Thymus (tissue), 11 donors: ENCODE measurements around the gene TOP1. TPM values are rescaled to one million over a fixed set of nuclear protein-coding genes. Genes with fewer than 3 reads are reported as not detected.

ENCODE experiments used
- DNase-seq, 9 donors: peaks; one replicate each; pipeline ENCODE4 v3.0.0-alpha.2; 2013; ENCODE audit warnings: low spot score in 9 of 9, low read depth in 6 of 9, missing footprints in 1 of 9
- H3K27ac ChIP-seq, 2 donors: one replicate each; pipeline ENCODE4 v1.5.1; 2013; ENCODE audit warnings: control low read depth in 1 of 2, low read depth in 1 of 2, low read length in 1 of 2, mild to moderate bottlenecking in 1 of 2, moderate library complexity in 1 of 2
- H3K27me3 ChIP-seq, 2 donors: one replicate each; pipeline ENCODE4 v1.5.1; 2013; ENCODE audit warnings: low read length in 1 of 2; ENCODE audit not compliant: control insufficient read depth in 2 of 2, insufficient read depth in 1 of 2
- H3K36me3 ChIP-seq, 2 donors: one replicate each; pipeline ENCODE4 v1.5.1; 2013; ENCODE audit warnings: low read length in 1 of 2, mild to moderate bottlenecking in 1 of 2, moderate library complexity in 1 of 2; ENCODE audit not compliant: control insufficient read depth in 2 of 2, insufficient read depth in 2 of 2
- H3K4me1 ChIP-seq, 2 donors: one replicate each; pipeline ENCODE4 v1.5.1; 2013; ENCODE audit warnings: low read length in 2 of 2; ENCODE audit not compliant: control insufficient read depth in 2 of 2, insufficient read depth in 2 of 2
- H3K4me3 ChIP-seq, 2 donors: one replicate each; pipeline ENCODE4 v1.5.1; 2013; ENCODE audit warnings: low read length in 2 of 2, control low read depth in 1 of 2, mild to moderate bottlenecking in 1 of 2
- H3K9me3 ChIP-seq, 2 donors: one replicate each; pipeline ENCODE4 v1.5.1; 2013; ENCODE audit warnings: low read length in 1 of 2, mild to moderate bottlenecking in 1 of 2; ENCODE audit not compliant: control insufficient read depth in 2 of 2, insufficient read depth in 1 of 2
- WGBS: extraction: QIAGEN DNeasy Blood & Tissue Kit; methylation state at CpG from one replicate; pipeline ENCODE4 v1.1.7; 2013; 5-methylcytosine and 5-hydroxymethylcytosine counted together
- polyA plus RNA-seq: library from polyadenylated mRNA; stranded (reverse); fragments of 200-250 nt; gene quantifications from one replicate; pipeline ENCODE4 v1.2.3, GENCODE V29; 2013
- total RNA-seq: library from RNA; stranded (reverse); fragments of 120-200 nt; gene quantifications from one replicate; pipeline ENCODE4 v1.2.4, GENCODE V29; 2013
- donor health status: healthy.

The TOP1 gene
- total and polyA plus RNA-seq, 2 donors = 26.0 to 44.2 TPM

DNA sequence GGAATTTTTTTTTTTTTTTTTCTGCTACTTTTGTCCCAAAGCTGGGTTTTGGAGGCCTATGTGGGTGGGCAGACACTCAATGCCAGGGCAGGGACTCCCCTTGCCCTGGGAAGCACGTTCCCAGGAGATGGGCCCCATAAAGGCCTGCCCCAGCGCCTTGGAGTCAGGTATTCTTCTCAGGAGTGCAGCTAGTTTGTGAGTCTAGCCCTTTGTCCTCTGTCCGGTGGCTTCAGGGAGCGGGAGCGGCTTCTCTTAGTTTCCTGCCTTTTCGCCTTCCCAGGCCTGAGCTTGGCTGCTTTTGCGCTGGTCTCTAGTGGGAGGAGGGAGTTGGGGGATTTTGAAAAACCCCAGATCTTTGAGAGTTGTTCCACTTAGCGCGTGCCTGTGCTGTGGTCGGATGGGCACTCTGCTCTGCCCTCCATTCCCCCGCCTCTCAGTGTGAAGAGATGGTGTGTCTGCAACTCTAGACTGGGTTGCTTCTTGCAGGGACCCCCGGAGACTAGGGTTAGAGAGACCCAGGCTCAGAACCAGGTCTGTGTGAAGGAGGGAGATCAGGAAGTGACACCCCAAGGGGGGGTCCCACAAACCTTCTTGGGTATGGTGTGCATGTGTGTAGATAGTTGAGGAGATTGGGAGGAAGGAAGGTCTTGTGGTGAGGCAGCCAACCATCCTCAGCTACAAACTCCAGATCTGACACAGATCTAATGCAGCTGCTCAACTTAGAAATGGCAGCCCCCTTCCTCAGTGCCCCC, 110.0 kb downstream of the TOP1 start:
- Histone ChIP-seq H3K9me3 (no peaks in the 10 kb centered on the region), H3K4me1 (peaks cover 53 to 79% of the 10 kb centered on the region in 2 donors), H3K27me3 (no peaks in the 10 kb centered on the region), H3K4me3 (peak overlapping the region; percentile 93 to 95), H3K27ac (peak overlapping the region; percentile 98), H3K36me3 (peaks cover 0 to 7% of the 10 kb centered on the region in 2 donors)
- peak in 5 of 9 donors; percentile 74 to 92 (median 80) for DNase-seq
- WGBS = 10% methylated on average over 12 of the region's 12 CpGs

DNA sequence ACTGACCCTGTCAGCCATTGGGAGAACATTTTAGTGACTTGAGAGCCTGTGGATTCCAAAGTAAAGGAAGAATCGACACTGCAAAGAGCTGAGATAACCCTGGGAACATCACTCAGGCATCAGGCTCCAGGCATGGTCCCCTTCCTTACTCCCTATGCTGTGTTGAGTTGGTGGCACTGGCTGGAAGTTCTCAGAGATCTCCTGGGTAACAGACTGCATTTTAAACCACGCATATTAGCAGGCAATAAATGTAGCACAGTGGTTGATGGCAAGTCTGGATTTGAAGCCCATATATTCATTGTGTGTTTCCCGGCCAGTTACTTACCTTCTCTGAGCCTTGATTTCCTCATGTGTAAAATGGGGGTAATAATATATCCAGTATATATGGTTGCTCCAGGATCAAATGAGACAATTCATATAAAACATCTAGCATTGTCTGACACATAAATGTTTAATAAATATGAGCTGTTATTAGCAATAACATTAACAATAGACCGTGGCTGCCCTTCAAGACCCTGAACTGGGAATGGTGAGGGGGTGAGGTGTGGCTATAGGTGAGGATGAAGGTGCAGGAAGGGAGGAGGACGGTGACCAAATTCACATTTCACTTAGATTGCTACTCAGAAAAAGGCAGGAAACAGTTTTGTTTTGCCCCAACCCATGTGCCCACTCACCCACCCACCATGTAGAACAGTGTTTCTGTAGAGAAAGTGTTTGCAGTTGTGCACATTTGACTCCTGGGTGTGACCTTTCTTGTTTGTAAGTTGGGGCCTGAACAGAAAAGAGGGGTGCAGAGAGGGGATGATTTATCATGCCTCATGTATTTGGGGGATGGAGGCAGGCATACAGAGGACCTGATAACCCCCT, 110.8 kb downstream of the TOP1 start:
- H3K27ac ChIP-seq = peak overlapping the region; percentile 98
- 58% methylated on average over 5 of the region's 5 CpGs for WGBS
- H3K27me3 ChIP-seq = no peaks in the 10 kb centered on the region
- peaks cover 60 to 80% of the 10 kb centered on the region in 2 donors for H3K4me1 ChIP-seq
- peak overlapping the region; percentile 93 to 95 for H3K4me3 ChIP-seq
- DNase-seq = peak in 1 of 9 donors; percentile 52
- peaks cover 7 to 15% of the 10 kb centered on the region in 2 donors for H3K36me3 ChIP-seq
- H3K9me3 ChIP-seq = no peaks in the 10 kb centered on the region

DNA sequence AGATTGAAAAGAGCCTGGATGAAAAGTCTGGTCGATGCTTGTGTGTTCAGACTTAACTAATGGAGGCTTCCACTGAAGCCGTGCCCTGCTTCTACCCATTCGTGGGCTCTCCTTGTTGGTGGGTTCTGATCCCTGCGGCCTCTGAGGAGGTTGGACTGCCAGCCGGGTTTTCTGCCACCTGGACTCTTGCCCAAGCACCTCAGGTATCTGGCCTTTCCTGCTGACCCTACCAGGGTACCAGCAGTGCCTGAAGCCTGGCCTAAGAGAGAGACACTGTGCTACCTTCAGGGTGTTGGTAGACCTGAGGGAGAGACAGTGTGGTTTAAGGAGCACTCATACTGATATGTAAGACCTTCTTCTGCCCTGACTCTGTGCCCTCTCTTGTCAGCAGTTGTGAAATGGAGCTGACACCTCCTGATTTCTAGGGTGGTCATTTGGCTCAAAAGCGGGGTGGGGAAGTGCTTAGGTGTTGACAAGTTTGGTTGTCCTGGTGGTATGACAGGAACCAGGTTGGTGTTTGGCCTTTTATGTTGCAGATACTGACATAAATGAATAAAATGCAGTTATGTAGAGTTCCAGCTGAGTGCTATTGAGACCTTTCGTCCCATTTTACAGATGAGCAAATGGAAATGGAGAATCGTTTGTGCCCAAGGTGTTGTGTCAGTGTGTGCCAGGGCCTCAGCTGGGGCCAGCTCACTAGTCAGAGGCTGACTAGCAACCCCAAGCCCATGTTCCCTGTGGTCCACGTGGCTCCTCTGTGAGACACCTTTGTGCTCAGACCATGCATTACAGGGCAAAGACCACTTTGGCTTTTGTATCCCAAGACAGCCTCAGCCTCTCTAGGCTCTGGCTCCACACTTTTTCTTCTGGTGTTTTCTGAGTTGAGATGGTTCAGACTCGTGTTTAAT, 111.9 kb downstream of the TOP1 start:
- H3K4me1 ChIP-seq = peaks cover 65 to 81% of the 10 kb centered on the region in 2 donors
- H3K36me3 ChIP-seq = peaks cover 7 to 22% of the 10 kb centered on the region in 2 donors
- H3K4me3 ChIP-seq = peak overlapping the region; percentile 93 to 95
- H3K27me3 ChIP-seq = no peaks in the 10 kb centered on the region
- no peaks in the 10 kb centered on the region for H3K9me3 ChIP-seq
- no peak for DNase-seq
- 87% methylated on average over 10 of the region's 10 CpGs for WGBS
- H3K27ac ChIP-seq = peak overlapping the region; percentile 94 to 98

DNA sequence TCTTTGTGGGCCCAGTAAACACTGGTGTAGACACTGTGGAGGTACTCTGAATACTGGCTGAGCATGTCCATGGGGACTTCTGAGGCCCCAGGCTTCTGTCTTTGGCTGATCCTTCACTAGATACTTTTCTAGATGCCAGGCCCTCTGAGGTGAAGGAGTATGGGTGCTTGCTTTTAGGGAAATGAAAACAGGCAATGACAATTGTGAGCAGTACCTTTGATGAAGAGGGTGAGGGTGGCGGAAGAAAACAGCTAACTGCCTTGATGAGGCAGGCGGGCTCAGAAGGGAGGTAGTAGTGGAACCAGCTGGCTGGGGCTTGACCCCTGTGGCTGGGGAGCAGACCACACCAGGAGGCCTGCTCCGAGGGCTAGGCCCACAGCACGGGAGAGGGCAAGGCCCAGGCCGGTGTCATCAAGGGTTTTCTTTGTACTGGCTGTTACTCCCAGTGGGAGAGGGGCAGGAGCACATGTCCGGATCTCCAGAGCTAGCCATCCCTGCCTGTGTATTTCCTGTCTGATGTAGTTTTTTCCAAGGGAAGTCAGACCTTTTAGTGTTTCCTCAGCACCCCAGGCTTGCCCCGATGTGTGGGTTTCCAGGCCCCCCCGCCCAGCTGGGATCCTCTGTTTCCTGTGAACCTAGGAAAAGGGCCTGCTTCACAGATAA, 112.7 kb downstream of the TOP1 start:
- Histone ChIP-seq H3K4me1 (peaks cover 70 to 82% of the 10 kb centered on the region in 2 donors), H3K4me3 (peak overlapping the region; percentile 93 to 95), H3K36me3 (peaks cover 10 to 22% of the 10 kb centered on the region in 2 donors), H3K9me3 (no peaks in the 10 kb centered on the region), H3K27ac (peak overlapping the region; percentile 94 to 98), H3K27me3 (no peaks in the 10 kb centered on the region)
- DNase-seq = peak in 2 of 9 donors; percentile 30 to 64
- WGBS = 60% methylated on average over 8 of the region's 8 CpGs

DNA sequence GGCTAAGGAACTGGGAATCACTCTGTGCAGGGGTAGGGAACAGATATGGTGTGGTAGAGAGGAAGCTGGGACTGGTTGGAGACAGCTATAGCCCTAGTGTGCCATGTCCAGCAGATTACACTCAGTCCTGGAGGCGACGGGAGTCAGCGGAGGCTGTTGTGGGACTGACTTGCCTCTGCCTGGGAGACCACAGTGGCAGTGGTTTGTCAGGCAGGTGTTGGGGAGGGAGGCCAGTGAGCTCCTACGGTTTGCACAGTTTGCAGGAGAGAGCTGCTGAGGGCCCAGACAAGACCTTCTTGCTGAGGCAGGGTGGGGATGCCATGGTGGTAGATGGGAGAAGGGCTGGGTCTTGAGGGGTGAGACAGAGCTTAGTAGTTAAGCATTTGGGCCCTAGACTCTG, 113.6 kb downstream of the TOP1 start:
- Histone ChIP-seq H3K27me3 (no peaks in the 10 kb centered on the region), H3K36me3 (peaks cover 18 to 22% of the 10 kb centered on the region in 2 donors), H3K9me3 (no peaks in the 10 kb centered on the region), H3K27ac (peak overlapping the region; percentile 94 to 98), H3K4me1 (peaks cover 75 to 87% of the 10 kb centered on the region in 2 donors), H3K4me3 (peak overlapping the region in 1 of 2 donors; percentile 93)
- 21% methylated on average over 4 of the region's 4 CpGs for WGBS
- DNase-seq = peak in 2 of 9 donors; percentile 24 to 55

DNA sequence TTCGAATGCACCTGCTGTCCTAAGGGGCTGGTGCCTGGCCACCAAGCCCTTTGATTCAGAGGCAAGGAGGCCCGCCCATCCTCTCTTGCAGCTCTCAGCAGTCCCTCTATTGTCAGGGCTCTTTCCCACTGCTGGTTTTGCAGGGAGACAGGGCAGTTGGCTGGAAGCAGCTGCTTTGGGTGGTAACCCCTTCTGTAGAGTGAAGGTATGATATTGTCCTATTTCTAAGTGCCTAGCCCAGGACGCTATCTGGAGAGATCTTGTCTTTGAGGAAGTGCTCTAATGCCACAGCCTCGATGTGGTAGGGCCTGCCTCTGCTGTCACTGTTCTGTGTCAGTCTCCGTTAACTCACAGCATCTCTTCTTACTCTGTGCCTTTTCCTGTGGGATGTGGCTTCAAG, 114.3 kb downstream of the TOP1 start:
- peaks cover 18 to 24% of the 10 kb centered on the region in 2 donors for H3K36me3 ChIP-seq
- no peaks in the 10 kb centered on the region for H3K27me3 ChIP-seq
- H3K4me3 ChIP-seq = peak overlapping the region in 1 of 2 donors; percentile 9
- 30% methylated on average over 5 of the region's 5 CpGs for WGBS
- no peaks in the 10 kb centered on the region for H3K9me3 ChIP-seq
- peak overlapping the region; percentile 94 to 98 for H3K27ac ChIP-seq
- peak in 2 of 9 donors; percentile 56 to 78 for DNase-seq
- peaks cover 78 to 94% of the 10 kb centered on the region in 2 donors for H3K4me1 ChIP-seq

DNA sequence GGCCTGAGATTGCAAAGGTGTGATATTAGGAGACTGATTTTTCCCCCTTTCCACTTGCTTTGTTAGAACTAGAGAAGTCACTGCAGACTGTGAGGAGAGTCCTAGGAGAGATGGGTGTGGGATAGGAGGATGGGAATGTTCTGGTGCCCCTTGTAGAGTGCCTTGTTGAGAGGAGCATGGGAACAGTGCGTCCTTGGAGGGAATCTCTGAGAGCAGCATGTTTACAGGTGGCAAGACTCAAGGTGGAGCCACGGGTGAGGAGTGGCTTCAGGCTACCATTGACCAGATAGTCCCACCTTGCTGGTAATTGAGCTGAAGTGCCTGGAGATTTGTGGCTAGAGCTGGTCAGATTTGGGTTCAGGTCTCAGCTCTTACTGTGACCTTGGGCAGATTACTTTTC, 114.7 kb downstream of the TOP1 start:
- Histone ChIP-seq H3K36me3 (peaks cover 18 to 28% of the 10 kb centered on the region in 2 donors), H3K4me1 (peaks cover 81 to 99% of the 10 kb centered on the region in 2 donors), H3K27ac (peak overlapping the region; percentile 94 to 98), H3K4me3 (peak overlapping the region in 1 of 2 donors; percentile 9), H3K9me3 (no peaks in the 10 kb centered on the region), H3K27me3 (no peaks in the 10 kb centered on the region)
- no peak for DNase-seq
- WGBS = 82% methylated on average over 2 of the region's 2 CpGs

DNA sequence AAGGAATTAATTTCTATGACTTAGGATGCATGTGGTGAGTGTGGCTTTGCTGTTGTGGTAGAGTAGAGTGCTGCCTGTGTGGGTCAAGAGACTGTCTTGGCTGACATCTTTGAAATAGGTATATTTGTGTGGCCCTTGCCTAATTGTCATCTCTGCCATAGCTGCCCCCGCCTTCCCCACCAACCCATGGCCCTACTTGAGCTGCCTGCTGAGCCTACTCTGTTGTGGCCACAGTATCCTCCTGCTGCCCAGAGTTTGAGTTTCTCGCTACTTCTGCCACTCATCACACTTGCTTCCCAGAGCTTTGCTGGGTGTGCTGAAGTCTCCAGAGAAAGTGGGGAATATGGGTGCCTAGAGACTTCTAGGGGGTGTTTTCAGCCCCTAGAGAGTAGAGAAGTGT, 116.7 kb downstream of the TOP1 start:
- Histone ChIP-seq H3K4me1 (peaks cover 75 to 98% of the 10 kb centered on the region in 2 donors), H3K27ac (peak overlapping the region in 1 of 2 donors; percentile 25), H3K4me3 (no peak overlapping the region), H3K27me3 (no peaks in the 10 kb centered on the region), H3K9me3 (no peaks in the 10 kb centered on the region), H3K36me3 (peaks cover 18 to 39% of the 10 kb centered on the region in 2 donors)
- DNase-seq = no peak
- WGBS = 97% methylated on average over 2 of the region's 2 CpGs
